Heart left ventricle (tissue), 13 donors: Measurements from ENCODE around the gene PHC3.

Experiments
- POLR2A ChIP-seq, 2 donors: fragments of 450-650 bp; IDR thresholded peaks; one replicate each; pipeline ENCODE4 v1.6.1; 2017; ENCODE audit warnings: antibody characterized with exemption in 2 of 2, mild to moderate bottlenecking in 2 of 2, moderate library complexity in 2 of 2
- TF ChIP-seq, protein P1 (sequence below), 12 donors: fragments of 200-600 bp; sonication (generic) in 4 of 12; IDR thresholded peaks; one replicate each; pipeline versions ENCODE4 v1.5.0 to v1.8.0; 2018 to 2022; ENCODE audit warnings: antibody characterized with exemption in 12 of 12, mild to moderate bottlenecking in 5 of 12
- donor health status: ischemic (EF 13 %, LVEDD 7.1; RV severe dilation, severe dysfunction).
- donor health status: DM: no; HTN: yes; CAD: no.
- donor health status: DM: no; HTN: no; CAD: no.
- donor health status: ischemic (EF 25% LVEDD 6.9; RV normal size, moderate dysfunction).
- donor health status: ischemic (EF 25% LVEDD 5.7; RV mildly dilated, moderate dysfunction).
- donor health status: ischemic (EF 35%, LVEDD 5.7; RV mildly dilated, moderate dysfunction).
- donor health status: nonischemic (EF 11% LVEDD 7.7; RV severe dilation, severe dysfunction).
- donor health status: DM: yes; HTN: yes; CAD: no.
- donor health status: PGD.
- donor health status: ischemic (EF 29% LVEDD 5.4; RV normal size, mild dysfunction).
- donor health status: nonischemic (EF 23%, LVEDD 6.1; RV moderate dilation, normal function).

- TF ChIP-seq, protein P1, sequence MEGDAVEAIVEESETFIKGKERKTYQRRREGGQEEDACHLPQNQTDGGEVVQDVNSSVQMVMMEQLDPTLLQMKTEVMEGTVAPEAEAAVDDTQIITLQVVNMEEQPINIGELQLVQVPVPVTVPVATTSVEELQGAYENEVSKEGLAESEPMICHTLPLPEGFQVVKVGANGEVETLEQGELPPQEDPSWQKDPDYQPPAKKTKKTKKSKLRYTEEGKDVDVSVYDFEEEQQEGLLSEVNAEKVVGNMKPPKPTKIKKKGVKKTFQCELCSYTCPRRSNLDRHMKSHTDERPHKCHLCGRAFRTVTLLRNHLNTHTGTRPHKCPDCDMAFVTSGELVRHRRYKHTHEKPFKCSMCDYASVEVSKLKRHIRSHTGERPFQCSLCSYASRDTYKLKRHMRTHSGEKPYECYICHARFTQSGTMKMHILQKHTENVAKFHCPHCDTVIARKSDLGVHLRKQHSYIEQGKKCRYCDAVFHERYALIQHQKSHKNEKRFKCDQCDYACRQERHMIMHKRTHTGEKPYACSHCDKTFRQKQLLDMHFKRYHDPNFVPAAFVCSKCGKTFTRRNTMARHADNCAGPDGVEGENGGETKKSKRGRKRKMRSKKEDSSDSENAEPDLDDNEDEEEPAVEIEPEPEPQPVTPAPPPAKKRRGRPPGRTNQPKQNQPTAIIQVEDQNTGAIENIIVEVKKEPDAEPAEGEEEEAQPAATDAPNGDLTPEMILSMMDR (IDR thresholded peaks at IDR 0.05) = no peak
- TF ChIP-seq POLR2A (IDR thresholded peaks at IDR 0.05) = no peak
These were observed 1.2 kb downstream of the PHC3 start for GRCh38 chr3:170180079-170180907.
